ENCODE data around the gene ARHGAP18. TPM values are rescaled to one million over a fixed set of nuclear protein-coding genes. Genes with fewer than 3 reads are reported as not detected.

ARHGAP18 gene
- total and polyA plus RNA-seq, 2 of the 13 experiments (the other 11 are each of a cell fraction or from before 2014, with no cell fraction given): 58.2 to 115 TPM

GRCh38 chr6:129707028-129707427 is 2.9 kb downstream of the ARHGAP18 start:
- TF ChIP-seq, protein P1, sequence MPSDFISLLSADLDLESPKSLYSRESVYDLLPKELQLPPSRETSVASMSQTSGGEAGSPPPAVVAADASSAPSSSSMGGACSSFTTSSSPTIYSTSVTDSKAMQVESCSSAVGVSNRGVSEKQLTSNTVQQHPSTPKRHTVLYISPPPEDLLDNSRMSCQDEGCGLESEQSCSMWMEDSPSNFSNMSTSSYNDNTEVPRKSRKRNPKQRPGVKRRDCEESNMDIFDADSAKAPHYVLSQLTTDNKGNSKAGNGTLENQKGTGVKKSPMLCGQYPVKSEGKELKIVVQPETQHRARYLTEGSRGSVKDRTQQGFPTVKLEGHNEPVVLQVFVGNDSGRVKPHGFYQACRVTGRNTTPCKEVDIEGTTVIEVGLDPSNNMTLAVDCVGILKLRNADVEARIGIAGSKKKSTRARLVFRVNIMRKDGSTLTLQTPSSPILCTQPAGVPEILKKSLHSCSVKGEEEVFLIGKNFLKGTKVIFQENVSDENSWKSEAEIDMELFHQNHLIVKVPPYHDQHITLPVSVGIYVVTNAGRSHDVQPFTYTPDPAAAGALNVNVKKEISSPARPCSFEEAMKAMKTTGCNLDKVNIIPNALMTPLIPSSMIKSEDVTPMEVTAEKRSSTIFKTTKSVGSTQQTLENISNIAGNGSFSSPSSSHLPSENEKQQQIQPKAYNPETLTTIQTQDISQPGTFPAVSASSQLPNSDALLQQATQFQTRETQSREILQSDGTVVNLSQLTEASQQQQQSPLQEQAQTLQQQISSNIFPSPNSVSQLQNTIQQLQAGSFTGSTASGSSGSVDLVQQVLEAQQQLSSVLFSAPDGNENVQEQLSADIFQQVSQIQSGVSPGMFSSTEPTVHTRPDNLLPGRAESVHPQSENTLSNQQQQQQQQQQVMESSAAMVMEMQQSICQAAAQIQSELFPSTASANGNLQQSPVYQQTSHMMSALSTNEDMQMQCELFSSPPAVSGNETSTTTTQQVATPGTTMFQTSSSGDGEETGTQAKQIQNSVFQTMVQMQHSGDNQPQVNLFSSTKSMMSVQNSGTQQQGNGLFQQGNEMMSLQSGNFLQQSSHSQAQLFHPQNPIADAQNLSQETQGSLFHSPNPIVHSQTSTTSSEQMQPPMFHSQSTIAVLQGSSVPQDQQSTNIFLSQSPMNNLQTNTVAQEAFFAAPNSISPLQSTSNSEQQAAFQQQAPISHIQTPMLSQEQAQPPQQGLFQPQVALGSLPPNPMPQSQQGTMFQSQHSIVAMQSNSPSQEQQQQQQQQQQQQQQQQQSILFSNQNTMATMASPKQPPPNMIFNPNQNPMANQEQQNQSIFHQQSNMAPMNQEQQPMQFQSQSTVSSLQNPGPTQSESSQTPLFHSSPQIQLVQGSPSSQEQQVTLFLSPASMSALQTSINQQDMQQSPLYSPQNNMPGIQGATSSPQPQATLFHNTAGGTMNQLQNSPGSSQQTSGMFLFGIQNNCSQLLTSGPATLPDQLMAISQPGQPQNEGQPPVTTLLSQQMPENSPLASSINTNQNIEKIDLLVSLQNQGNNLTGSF (CRISPR knock-in tag; IDR thresholded peaks at IDR 0.05): no peak
- TF ChIP-seq MEF2D (CRISPR knock-in tag; IDR thresholded peaks at IDR 0.05) (no peak), ZBTB38 (CRISPR knock-in tag; IDR thresholded peaks at IDR 0.05) (0 out of 2 replicates have a peak, but pooled peaks have one; percentile 47), ZNF777 (CRISPR knock-in tag; IDR thresholded peaks at IDR 0.05) (0 out of 2 replicates have a peak, but pooled peaks have one; percentile 23)
- TF ChIP-seq, protein P2, sequence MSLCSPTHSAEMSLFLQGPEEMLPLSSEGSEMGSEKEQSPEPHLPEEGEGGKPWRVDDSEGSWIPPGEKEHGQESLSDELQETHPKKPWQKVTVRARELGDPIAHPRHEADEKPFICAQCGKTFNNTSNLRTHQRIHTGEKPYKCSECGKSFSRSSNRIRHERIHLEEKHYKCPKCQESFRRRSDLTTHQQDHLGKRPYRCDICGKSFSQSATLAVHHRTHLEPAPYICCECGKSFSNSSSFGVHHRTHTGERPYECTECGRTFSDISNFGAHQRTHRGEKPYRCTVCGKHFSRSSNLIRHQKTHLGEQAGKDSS (CRISPR knock-in tag; IDR thresholded peaks at IDR 0.05; ENCODE audit: borderline replicate concordance, low read depth): no peak
- intact Hi-C loops (cut with micrococcal nuclease; ENCODE audit: unreplicated experiment) (loop anchor here (5.0 kb wide), 1 partner anchor 65 kb away; no protein-coding TSS in a partner anchor), in situ Hi-C loops (cut with HindIII; ENCODE audit: extremely low pct_ligation_motif_present, low pct_unique_long_range_greater_than_20kb) (no loop called here)
- ChIA-PET POLR2A (interaction anchor here (2.4 to 3.7 kb wide), 4 partner anchors 10 to 69 kb away, joined by 7 to 96 read pairs (median 20); no protein-coding TSS in a partner anchor), CTCF (ENCODE audit: low intra/inter-chr PET ratio, low total read pairs) (no interaction called here)
- H3K36me3 ChIP-seq (replicated peaks in 1 of 2; ENCODE audit: control insufficient read depth in 1 of 2, insufficient read depth in 2 of 2, low read length in 2 of 2): peaks cover 2 to 14% of the 10 kb centered on the region in 2 experiments; a peak in 4 of 5 replicates
- H3K79me2 ChIP-seq (ENCODE audit: insufficient read depth, low read length): peaks cover 79% of the 10 kb centered on the region
- H2AFZ ChIP-seq (ENCODE audit: low read length): no peak overlapping the region
- no peaks in the 10 kb centered on the region for H3K9me3 ChIP-seq (ENCODE audit: low read length)
- H3K4me3 ChIP-seq (replicated peaks in 1 of 3; ENCODE audit: insufficient read depth in 1 of 3, low read depth in 2 of 3, low read length in 3 of 3): peak overlapping the region in 2 of 3 experiments; percentile 78 to 84; a peak in 2 of 6 replicates
- DNase-seq (ENCODE audit: low spot score) (no peak), FAIRE-seq (no peak), ATAC-seq (no peak)
- H3K27me3 ChIP-seq (ENCODE audit: control insufficient read depth in 1 of 2, insufficient read depth in 2 of 2, low read length in 2 of 2): no peaks in the 10 kb centered on the region; a peak in 1 of 5 replicates
- no peaks in the 10 kb centered on the region; the same call in 1 of the 2 replicates for H4K20me1 ChIP-seq (ENCODE audit: insufficient read depth, low read length)
- no peak overlapping the region for H3K27ac ChIP-seq (ENCODE audit: extremely low read length, insufficient read depth, low read length)
- peaks cover 70% of the 10 kb centered on the region for H3K4me1 ChIP-seq (ENCODE audit: insufficient read depth, low read length)
- no TSS peak for BruUV-seq (replicated peaks)
- peak overlapping the region; percentile 83 for H3K4me2 ChIP-seq (ENCODE audit: low read depth, low read length)
- WGBS (ENCODE audit: low lambda C conversion rate): 94% methylated on average over 6 of the region's 6 CpGs
- H3K9ac ChIP-seq (ENCODE audit: insufficient read depth, low read depth, low read length): peak overlapping the region; percentile 72; the same call in 1 of the 2 replicates
